A204.1 (cell line): ENCODE results near the gene SNAI1.

Experiments used
- FAIRE-seq: peaks from 2 replicates; lab custom pipeline; 2012; peaks lifted over from hg19 to GRCh38; lab: Jason Lieb, UNC

The SNAI1 gene

GRCh38 chr20:50037575-50037974, 54.8 kb downstream of the SNAI1 start:
- FAIRE-seq = no peak

GRCh38 chr20:50038169-50038568, 55.4 kb downstream of the SNAI1 start:
- FAIRE-seq = no peak
